ENCODE measurements around the gene TCF7L1.

The TCF7L1 gene

DNA sequence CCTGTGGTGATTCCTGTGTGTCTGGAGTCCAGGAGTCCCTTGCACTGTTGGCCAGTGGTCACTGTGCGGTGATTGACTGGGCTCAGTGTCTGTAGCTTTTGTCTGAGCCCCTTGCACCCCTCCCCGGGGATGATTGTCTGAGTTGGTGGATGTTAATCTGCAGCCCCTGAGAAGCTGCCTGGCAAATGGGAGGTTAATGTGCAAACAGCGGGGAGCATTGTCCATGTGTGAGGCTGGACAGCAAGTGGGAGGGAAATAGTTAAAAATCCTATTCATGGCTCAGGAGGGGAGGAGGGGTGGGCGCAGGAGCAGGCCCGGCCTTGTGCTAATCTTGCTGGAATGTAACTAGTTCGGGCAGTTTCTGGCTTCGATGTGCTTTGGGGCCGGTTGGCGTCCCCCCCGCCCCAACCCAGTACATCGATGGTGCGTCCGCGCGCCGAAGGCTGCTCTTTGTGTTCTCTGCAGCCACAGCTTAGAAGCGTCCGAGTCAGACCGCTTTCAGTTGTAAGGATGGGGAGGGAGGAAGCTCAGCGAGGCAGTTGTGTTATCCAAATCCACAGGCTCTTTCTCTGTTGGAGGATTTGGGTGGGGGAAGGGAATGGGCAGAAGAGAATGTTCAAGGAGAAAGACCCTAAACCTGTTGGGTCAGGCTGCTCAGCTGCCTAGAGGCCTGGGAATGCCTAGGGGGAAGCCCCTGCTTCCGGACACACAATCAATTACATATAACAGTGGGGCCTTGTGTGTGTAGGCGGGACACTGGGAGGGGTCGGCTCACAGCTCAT lies 122.8 kb downstream of the TCF7L1 start:
- TF ChIP-seq, protein P1, sequence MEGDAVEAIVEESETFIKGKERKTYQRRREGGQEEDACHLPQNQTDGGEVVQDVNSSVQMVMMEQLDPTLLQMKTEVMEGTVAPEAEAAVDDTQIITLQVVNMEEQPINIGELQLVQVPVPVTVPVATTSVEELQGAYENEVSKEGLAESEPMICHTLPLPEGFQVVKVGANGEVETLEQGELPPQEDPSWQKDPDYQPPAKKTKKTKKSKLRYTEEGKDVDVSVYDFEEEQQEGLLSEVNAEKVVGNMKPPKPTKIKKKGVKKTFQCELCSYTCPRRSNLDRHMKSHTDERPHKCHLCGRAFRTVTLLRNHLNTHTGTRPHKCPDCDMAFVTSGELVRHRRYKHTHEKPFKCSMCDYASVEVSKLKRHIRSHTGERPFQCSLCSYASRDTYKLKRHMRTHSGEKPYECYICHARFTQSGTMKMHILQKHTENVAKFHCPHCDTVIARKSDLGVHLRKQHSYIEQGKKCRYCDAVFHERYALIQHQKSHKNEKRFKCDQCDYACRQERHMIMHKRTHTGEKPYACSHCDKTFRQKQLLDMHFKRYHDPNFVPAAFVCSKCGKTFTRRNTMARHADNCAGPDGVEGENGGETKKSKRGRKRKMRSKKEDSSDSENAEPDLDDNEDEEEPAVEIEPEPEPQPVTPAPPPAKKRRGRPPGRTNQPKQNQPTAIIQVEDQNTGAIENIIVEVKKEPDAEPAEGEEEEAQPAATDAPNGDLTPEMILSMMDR (IDR thresholded peaks at IDR 0.05; ENCODE audit: low read depth, low read length, missing control alignments), result no peak
- H3K4me3 ChIP-seq (ENCODE audit: low read depth, low read length), result peak overlapping the region; percentile 17
- DNase-seq (ENCODE audit: low read depth), result no peak
- in situ Hi-C loops (cut with HindIII; ENCODE audit: low sequenced_read_pairs), result no loop called here

DNA sequence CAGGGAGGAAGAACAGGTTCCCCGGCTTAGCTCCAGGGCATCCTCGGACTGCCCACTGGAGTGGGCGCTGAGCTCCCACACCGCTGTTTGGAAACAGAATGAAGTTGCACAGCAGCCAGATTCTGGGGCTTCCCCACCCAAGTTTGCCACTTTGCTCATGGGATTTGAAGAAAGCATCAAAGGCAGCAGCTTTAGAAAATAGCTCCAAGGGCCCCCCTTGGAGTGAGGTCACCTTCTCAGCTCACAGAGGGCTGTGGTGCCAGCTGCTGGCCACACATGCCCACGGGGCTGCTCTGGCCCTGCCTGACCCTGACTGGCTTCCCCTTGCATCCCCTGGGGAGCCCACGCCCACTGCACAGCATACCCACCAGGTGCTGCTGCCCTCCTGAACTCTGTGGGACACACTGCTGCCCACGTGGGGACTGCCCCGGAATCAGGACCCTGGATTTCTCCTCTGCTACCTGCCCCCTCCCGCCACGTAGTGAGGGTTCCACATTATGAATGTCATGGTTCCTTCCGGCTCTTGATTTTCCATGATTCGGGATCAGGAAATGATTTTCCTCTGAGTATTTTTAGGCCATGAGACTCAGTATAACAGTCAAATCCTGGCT lies 124.3 kb downstream of the TCF7L1 start:
- no peak overlapping the region for H3K4me3 ChIP-seq (ENCODE audit: low read depth, low read length)
- DNase-seq (ENCODE audit: low read depth), result no peak
- in situ Hi-C loops (cut with HindIII; ENCODE audit: low sequenced_read_pairs), result no loop called here
- TF ChIP-seq, protein P1 (IDR thresholded peaks at IDR 0.05; ENCODE audit: low read depth, low read length, missing control alignments), result no peak

DNA sequence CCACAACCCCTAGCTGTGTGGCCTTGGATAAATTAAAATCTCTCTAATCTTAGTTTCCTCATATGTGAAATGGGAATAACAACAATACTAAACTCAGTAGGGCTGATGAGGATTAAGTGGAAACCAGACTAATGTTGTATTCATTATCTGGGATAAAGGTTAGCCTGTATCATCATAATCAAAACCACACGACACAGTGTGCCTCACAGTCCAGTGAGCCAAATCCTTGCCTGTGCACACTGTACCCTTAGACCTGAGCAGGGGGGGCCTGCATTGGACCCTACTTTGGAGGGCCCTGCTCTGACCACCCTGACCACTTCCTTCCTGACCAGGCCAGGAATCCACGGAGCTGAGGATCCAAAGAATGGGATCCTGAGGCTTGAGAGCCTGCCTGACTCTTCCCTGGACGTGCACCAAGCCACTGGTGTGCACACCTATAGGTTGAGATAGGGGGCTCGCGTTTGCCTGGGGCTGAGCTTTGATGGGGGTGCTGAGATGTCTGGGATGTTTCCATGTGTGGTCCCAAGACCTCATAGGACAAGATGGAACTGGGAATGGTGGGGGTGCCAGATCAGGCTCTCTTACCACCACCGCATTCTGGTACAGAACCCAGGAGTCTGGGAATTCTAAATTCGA lies 124.9 kb downstream of the TCF7L1 start:
- no peak for DNase-seq (ENCODE audit: low read depth)
- TF ChIP-seq, protein P1 (IDR thresholded peaks at IDR 0.05; ENCODE audit: low read depth, low read length, missing control alignments), result no peak
- H3K4me3 ChIP-seq (ENCODE audit: low read depth, low read length), result no peak overlapping the region
- in situ Hi-C loops (cut with HindIII; ENCODE audit: low sequenced_read_pairs), result no loop called here

DNA sequence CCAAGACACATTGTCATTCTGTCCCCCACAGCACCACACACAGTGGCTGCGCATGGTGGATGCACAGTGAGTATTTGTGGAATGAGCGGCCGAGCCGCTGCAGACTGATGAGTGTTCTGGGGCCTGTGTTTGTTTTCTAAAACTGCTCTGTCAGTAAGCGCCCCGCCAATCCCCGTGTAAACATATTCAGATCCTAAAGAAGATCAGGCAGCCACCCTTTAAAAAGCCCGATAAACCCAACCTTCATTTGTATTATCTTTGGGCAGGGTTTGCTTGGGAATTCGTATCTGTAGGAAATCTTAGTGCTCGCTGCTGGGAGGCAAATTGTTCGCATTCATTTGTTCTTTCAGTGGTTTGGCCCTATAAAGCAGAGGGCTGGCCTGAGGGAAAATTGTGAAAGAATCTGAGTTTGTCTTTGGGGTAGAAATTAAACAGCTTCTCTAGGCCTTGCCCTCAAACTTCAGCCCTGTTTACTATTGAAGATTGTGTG lies 126.0 kb downstream of the TCF7L1 start:
- TF ChIP-seq, protein P1 (IDR thresholded peaks at IDR 0.05; ENCODE audit: low read depth, low read length, missing control alignments), result no peak
- peak; percentile 68 for DNase-seq (ENCODE audit: low read depth)
- in situ Hi-C loops (cut with HindIII; ENCODE audit: low sequenced_read_pairs), result no loop called here
- no peak overlapping the region for H3K4me3 ChIP-seq (ENCODE audit: low read depth, low read length)

DNA sequence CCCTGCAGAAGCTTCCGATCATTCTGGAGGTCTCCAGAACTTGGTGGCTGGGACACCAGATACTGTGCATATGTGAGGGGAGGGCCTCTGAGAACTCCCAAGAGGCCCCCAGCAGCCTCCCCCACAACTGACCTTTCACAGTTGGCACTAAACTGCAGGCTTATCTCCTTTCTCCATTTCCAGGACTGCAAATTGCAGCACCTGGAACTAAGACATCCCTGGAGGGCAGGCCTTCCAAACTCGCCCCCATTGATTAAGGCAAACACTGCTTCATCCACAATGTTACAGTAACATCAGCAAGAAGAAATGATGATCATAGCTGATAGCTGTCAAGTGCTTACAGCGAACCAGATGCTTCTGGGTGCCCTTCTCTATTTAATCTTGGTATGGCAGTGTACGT lies 126.7 kb downstream of the TCF7L1 start:
- DNase-seq (ENCODE audit: low read depth), result no peak
- no peak overlapping the region for H3K4me3 ChIP-seq (ENCODE audit: low read depth, low read length)
- TF ChIP-seq, protein P1 (IDR thresholded peaks at IDR 0.05; ENCODE audit: low read depth, low read length, missing control alignments), result no peak
- in situ Hi-C loops (cut with HindIII; ENCODE audit: low sequenced_read_pairs), result no loop called here

DNA sequence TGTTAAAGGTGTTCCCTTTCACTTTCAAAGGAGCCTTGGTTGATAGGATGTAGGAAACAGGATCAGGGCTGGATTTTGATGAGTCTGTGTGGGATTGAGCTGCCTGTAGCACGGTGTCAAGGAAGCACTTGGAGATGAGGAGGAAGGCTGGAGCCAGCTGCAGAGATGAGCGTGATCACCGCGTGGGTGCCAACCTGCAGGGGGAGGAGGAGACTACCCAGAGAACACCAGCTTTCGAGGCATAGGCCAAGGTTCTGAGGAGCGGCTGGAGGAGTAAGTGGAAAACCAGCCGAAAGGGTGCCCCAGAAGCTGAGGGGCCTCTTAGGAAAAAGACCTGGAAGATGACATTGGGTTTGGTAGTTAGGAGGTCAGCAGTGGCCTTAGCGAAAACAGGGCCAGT lies 130.4 kb downstream of the TCF7L1 start:
- H3K4me3 ChIP-seq (ENCODE audit: low read depth, low read length), result no peak overlapping the region
- in situ Hi-C loops (cut with HindIII; ENCODE audit: low sequenced_read_pairs), result no loop called here
- TF ChIP-seq, protein P1 (IDR thresholded peaks at IDR 0.05; ENCODE audit: low read depth, low read length, missing control alignments), result no peak
- no peak for DNase-seq (ENCODE audit: low read depth)

All from astrocyte of the cerebellum (primary cell).